ENCODE measurements around the gene MGARP. TPM values are rescaled to one million over a fixed set of nuclear protein-coding genes. Genes with fewer than 3 reads are reported as not detected.

The MGARP gene
- total RNA-seq, 1 donor from 2014 or later: 2.2 TPM

GRCh38 chr4:139241784-139242151, 38.3 kb downstream of the MGARP start:
- intact Hi-C loops (cut with DNase I): no loop called here
- no peak overlapping the region for H3K4me3 ChIP-seq
- TF ChIP-seq POLR2AphosphoS5 (IDR thresholded peaks at IDR 0.05; ENCODE audit: insufficient read depth in 1 of 2, low read depth in 1 of 2): no peak
- TF ChIP-seq POLR2A (IDR thresholded peaks at IDR 0.05): no peak
- TF ChIP-seq CTCF (IDR thresholded peaks at IDR 0.05): no peak
- DNase-seq (ENCODE audit: extremely low spot score in 2 of 2): no peak
- no peaks in the 10 kb centered on the region for H3K9me3 ChIP-seq
- no peak overlapping the region for H3K27ac ChIP-seq
- peaks cover 16% of the 10 kb centered on the region for H3K4me1 ChIP-seq
- no peaks in the 10 kb centered on the region for H3K27me3 ChIP-seq
- no peaks in the 10 kb centered on the region for H3K36me3 ChIP-seq

- intact Hi-C loops (cut with DNase I): no loop called here
- TF ChIP-seq POLR2AphosphoS5 (IDR thresholded peaks at IDR 0.05; ENCODE audit: insufficient read depth in 1 of 2, low read depth in 1 of 2) (no peak), CTCF (IDR thresholded peaks at IDR 0.05) (no peak), POLR2A (IDR thresholded peaks at IDR 0.05) (no peak)
- DNase-seq (ENCODE audit: extremely low spot score in 2 of 2): no peak
- H3K27me3 ChIP-seq: no peaks in the 10 kb centered on the region
- no peak overlapping the region for H3K27ac ChIP-seq
- H3K4me3 ChIP-seq: no peak overlapping the region
- H3K4me1 ChIP-seq: peaks cover 16% of the 10 kb centered on the region
- no peaks in the 10 kb centered on the region for H3K9me3 ChIP-seq
- H3K36me3 ChIP-seq: no peaks in the 10 kb centered on the region
These were observed 38.8 kb downstream of the MGARP start for GRCh38 chr4:139241086-139241783.

- Histone ChIP-seq H3K27ac (no peak overlapping the region), H3K4me1 (peaks cover 13% of the 10 kb centered on the region), H3K27me3 (no peaks in the 10 kb centered on the region), H3K36me3 (no peaks in the 10 kb centered on the region), H3K9me3 (no peaks in the 10 kb centered on the region), H3K4me3 (no peak overlapping the region)
- TF ChIP-seq POLR2AphosphoS5 (IDR thresholded peaks at IDR 0.05; ENCODE audit: insufficient read depth in 1 of 2, low read depth in 1 of 2): no peak
- TF ChIP-seq POLR2A (IDR thresholded peaks at IDR 0.05): no peak
- TF ChIP-seq CTCF (IDR thresholded peaks at IDR 0.05): no peak
- intact Hi-C loops (cut with DNase I): no loop called here
- DNase-seq (ENCODE audit: extremely low spot score in 2 of 2): no peak
These were observed 40.8 kb downstream of the MGARP start for GRCh38 chr4:139239127-139239772.

GRCh38 chr4:139234253-139234652, 45.8 kb downstream of the MGARP start:
- H3K27me3 ChIP-seq: no peaks in the 10 kb centered on the region
- intact Hi-C loops (cut with DNase I): no loop called here
- no peaks in the 10 kb centered on the region for H3K9me3 ChIP-seq
- no peak for TF ChIP-seq POLR2AphosphoS5 (IDR thresholded peaks at IDR 0.05; ENCODE audit: insufficient read depth in 1 of 2, low read depth in 1 of 2)
- TF ChIP-seq POLR2A (IDR thresholded peaks at IDR 0.05): no peak
- TF ChIP-seq CTCF (IDR thresholded peaks at IDR 0.05): no peak
- no peaks in the 10 kb centered on the region for H3K4me1 ChIP-seq
- no peak overlapping the region for H3K27ac ChIP-seq
- no peak for DNase-seq (ENCODE audit: extremely low spot score in 2 of 2)
- no peak overlapping the region for H3K4me3 ChIP-seq
- H3K36me3 ChIP-seq: no peaks in the 10 kb centered on the region

- H3K36me3 ChIP-seq: no peaks in the 10 kb centered on the region
- no peak overlapping the region for H3K27ac ChIP-seq
- no peaks in the 10 kb centered on the region for H3K27me3 ChIP-seq
- DNase-seq (ENCODE audit: extremely low spot score in 2 of 2): no peak
- peak in 1 of 2 donors; percentile 27 for TF ChIP-seq POLR2AphosphoS5 (IDR thresholded peaks at IDR 0.05; ENCODE audit: insufficient read depth in 1 of 2, low read depth in 1 of 2)
- no peak for TF ChIP-seq POLR2A (IDR thresholded peaks at IDR 0.05)
- peak; percentile 22 to 73 (median 39) for TF ChIP-seq CTCF (IDR thresholded peaks at IDR 0.05)
- intact Hi-C loops (cut with DNase I): loop anchor here (10.0 kb wide), 1 partner anchor 65 kb away; no protein-coding TSS in a partner anchor
- no peaks in the 10 kb centered on the region for H3K4me1 ChIP-seq
- H3K4me3 ChIP-seq: no peak overlapping the region
- H3K9me3 ChIP-seq: no peaks in the 10 kb centered on the region
These were observed 50.4 kb downstream of the MGARP start for GRCh38 chr4:139229534-139230039.

All from vagina (tissue), 2 donors.